PC-9 (cell line): Measurements from ENCODE around the gene NCS1.

Experiments used
- EZH2 ChIP-seq: fragments of 200-600 bp; sonication (generic); IDR thresholded peaks from 2 replicates; pipeline ENCODE4 v1.8.0; 2017; ENCODE audit warnings: antibody characterized with exemption, low read depth
- TF ChIP-seq, protein P1 (sequence below): fragments of 200-600 bp; sonication (generic); conservative IDR thresholded peaks from 2 replicates; pipeline ENCODE4 v1.6.1; 2017; ENCODE audit warnings: mixed run types, antibody characterized with exemption, mild to moderate bottlenecking, moderate library complexity

DNA sequence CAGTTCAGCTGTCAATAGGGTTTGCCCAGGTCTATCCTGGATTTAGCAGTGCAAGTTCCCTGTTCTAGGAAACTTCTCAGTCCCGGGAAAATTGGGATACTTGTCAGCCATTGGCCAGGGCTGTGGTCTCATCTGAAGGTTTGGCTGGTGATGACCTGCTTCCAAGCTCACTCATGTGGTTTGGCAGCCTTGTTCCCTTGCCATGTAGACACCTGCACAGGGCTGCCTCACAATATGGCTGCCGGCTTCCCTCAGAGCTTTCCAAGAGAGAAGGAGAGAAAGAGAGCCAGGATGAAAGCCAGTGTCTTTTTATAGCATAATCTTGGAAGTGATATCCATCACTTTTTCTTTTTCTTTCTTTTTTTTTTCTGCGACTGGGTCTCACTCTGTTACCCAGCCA lies 55.6 kb downstream of the NCS1 start:
- TF ChIP-seq, protein P1, sequence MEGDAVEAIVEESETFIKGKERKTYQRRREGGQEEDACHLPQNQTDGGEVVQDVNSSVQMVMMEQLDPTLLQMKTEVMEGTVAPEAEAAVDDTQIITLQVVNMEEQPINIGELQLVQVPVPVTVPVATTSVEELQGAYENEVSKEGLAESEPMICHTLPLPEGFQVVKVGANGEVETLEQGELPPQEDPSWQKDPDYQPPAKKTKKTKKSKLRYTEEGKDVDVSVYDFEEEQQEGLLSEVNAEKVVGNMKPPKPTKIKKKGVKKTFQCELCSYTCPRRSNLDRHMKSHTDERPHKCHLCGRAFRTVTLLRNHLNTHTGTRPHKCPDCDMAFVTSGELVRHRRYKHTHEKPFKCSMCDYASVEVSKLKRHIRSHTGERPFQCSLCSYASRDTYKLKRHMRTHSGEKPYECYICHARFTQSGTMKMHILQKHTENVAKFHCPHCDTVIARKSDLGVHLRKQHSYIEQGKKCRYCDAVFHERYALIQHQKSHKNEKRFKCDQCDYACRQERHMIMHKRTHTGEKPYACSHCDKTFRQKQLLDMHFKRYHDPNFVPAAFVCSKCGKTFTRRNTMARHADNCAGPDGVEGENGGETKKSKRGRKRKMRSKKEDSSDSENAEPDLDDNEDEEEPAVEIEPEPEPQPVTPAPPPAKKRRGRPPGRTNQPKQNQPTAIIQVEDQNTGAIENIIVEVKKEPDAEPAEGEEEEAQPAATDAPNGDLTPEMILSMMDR: no peak
- no peak for TF ChIP-seq EZH2
